ENCODE data around the gene DIAPH2.

The DIAPH2 gene

GRCh38 chrX:96682516-96682915 lies 2.1 kb upstream of the DIAPH2 start:
- Histone ChIP-seq H3K27me3 (ENCODE audit: insufficient read depth, low read length, poor library complexity, severe bottlenecking) (no peaks in the 10 kb centered on the region), H3K9ac (ENCODE audit: low read depth, low read length, poor library complexity, severe bottlenecking) (no peak overlapping the region)

GRCh38 chrX:96683997-96684338 lies 674 bp upstream of the DIAPH2 start:
- Histone ChIP-seq H3F3A (ENCODE audit: low read depth) (no peaks in the 10 kb centered on the region), H3K9ac (ENCODE audit: low read depth, low read length, poor library complexity, severe bottlenecking) (no peak overlapping the region), H3K27me3 (ENCODE audit: insufficient read depth, low read length, poor library complexity, severe bottlenecking) (no peaks in the 10 kb centered on the region), H3K36me3 (ENCODE audit: insufficient read depth, low read length) (no peaks in the 10 kb centered on the region), H3K4me3 (ENCODE audit: low read length, poor library complexity, severe bottlenecking) (no peak overlapping the region), H4K20me1 (ENCODE audit: insufficient read depth, low read length, poor library complexity, severe bottlenecking) (no peaks in the 10 kb centered on the region), H3K4me1 (ENCODE audit: insufficient read depth, low read length, poor library complexity, severe bottlenecking) (no peaks in the 10 kb centered on the region), H3K4me2 (ENCODE audit: low read depth, low read length, poor library complexity, severe bottlenecking) (no peak overlapping the region), H3K9me2 (replicated peaks; ENCODE audit: low read depth, low read length) (no peaks in the 10 kb centered on the region), H3K9me3 (ENCODE audit: insufficient read depth, low read depth, low read length) (no peaks in the 10 kb centered on the region), H2AFZ (ENCODE audit: low read length) (no peak overlapping the region), H3K79me2 (ENCODE audit: insufficient read depth, low read length) (no peaks in the 10 kb centered on the region)
- no peak for TF ChIP-seq EZH2phosphoT487 (IDR thresholded peaks at IDR 0.05; ENCODE audit: borderline replicate concordance)
- no peak for TF ChIP-seq CTCF (conservative IDR thresholded peaks at IDR 0.05; ENCODE audit: low read length)

More at GRCh38 chrX:96682516-96682915, 2.1 kb upstream of the DIAPH2 start:
- Histone ChIP-seq H3K9me2 (replicated peaks; ENCODE audit: low read depth, low read length) (no peaks in the 10 kb centered on the region), H3K9me3 (ENCODE audit: insufficient read depth, low read depth, low read length) (no peaks in the 10 kb centered on the region), H3F3A (ENCODE audit: low read depth) (no peaks in the 10 kb centered on the region), H3K4me1 (ENCODE audit: insufficient read depth, low read length, poor library complexity, severe bottlenecking) (no peaks in the 10 kb centered on the region), H3K4me2 (ENCODE audit: low read depth, low read length, poor library complexity, severe bottlenecking) (no peak overlapping the region), H4K20me1 (ENCODE audit: insufficient read depth, low read length, poor library complexity, severe bottlenecking) (no peaks in the 10 kb centered on the region), H3K79me2 (ENCODE audit: insufficient read depth, low read length) (no peaks in the 10 kb centered on the region), H2AFZ (ENCODE audit: low read length) (no peak overlapping the region), H3K4me3 (ENCODE audit: low read length, poor library complexity, severe bottlenecking) (no peak overlapping the region), H3K36me3 (ENCODE audit: insufficient read depth, low read length) (no peaks in the 10 kb centered on the region)
- TF ChIP-seq EZH2phosphoT487 (IDR thresholded peaks at IDR 0.05; ENCODE audit: borderline replicate concordance) (no peak), CTCF (conservative IDR thresholded peaks at IDR 0.05; ENCODE audit: low read length) (no peak)

- no peak overlapping the region for H2AFZ ChIP-seq (ENCODE audit: low read length)
- no peaks in the 10 kb centered on the region for H3K4me1 ChIP-seq (ENCODE audit: insufficient read depth, low read length, poor library complexity, severe bottlenecking)
- no peaks in the 10 kb centered on the region for H4K20me1 ChIP-seq (ENCODE audit: insufficient read depth, low read length, poor library complexity, severe bottlenecking)
- H3K79me2 ChIP-seq (ENCODE audit: insufficient read depth, low read length) = no peaks in the 10 kb centered on the region
- no peaks in the 10 kb centered on the region for H3K36me3 ChIP-seq (ENCODE audit: insufficient read depth, low read length)
- H3K4me3 ChIP-seq (ENCODE audit: low read length, poor library complexity, severe bottlenecking) = no peak overlapping the region
- H3K27me3 ChIP-seq (ENCODE audit: insufficient read depth, low read length, poor library complexity, severe bottlenecking) = no peaks in the 10 kb centered on the region
- no peak for TF ChIP-seq CTCF (conservative IDR thresholded peaks at IDR 0.05; ENCODE audit: low read length)
- TF ChIP-seq EZH2phosphoT487 (IDR thresholded peaks at IDR 0.05; ENCODE audit: borderline replicate concordance) = no peak
- no peak overlapping the region for H3K9ac ChIP-seq (ENCODE audit: low read depth, low read length, poor library complexity, severe bottlenecking)
- no peaks in the 10 kb centered on the region for H3F3A ChIP-seq (ENCODE audit: low read depth)
- H3K4me2 ChIP-seq (ENCODE audit: low read depth, low read length, poor library complexity, severe bottlenecking) = no peak overlapping the region
- no peaks in the 10 kb centered on the region for H3K9me2 ChIP-seq (replicated peaks; ENCODE audit: low read depth, low read length)
- H3K9me3 ChIP-seq (ENCODE audit: insufficient read depth, low read depth, low read length) = no peaks in the 10 kb centered on the region
These were observed 813 bp downstream of the DIAPH2 start for GRCh38 chrX:96685210-96686099.
